Heart left ventricle (tissue), 16 donors: Measurements from ENCODE around the gene LTN1. TPM values are rescaled to one million over a fixed set of nuclear protein-coding genes. Genes with fewer than 3 reads are reported as not detected.

Experiments used
- ATAC-seq, 4 donors: fragments of 200-7000 bp; cut with Tn5 transposase; one replicate each; pipeline ENCODE4 v1.9.1; 2020 to 2022; ENCODE audit warnings: moderate library complexity in 4 of 4, mild to moderate bottlenecking in 3 of 4, moderate number of reproducible peaks in 1 of 4
- DNase-seq, 5 donors: peaks; one replicate each; pipeline ENCODE4 v3.0.0-alpha.2; 2020
- H3K27ac ChIP-seq, 12 donors: fragments of 200-600 bp; sonication (generic) in 4 of 12; one replicate each; pipeline versions ENCODE4 v1.5.0 to v1.8.0; 2016 to 2022; ENCODE audit warnings: mild to moderate bottlenecking in 2 of 12
- H3K27me3 ChIP-seq, 9 donors: fragments of 200-600 bp; sonication (generic) in 2 of 9; one replicate each; pipeline versions ENCODE4 v1.5.1 to v1.8.0; 2016 to 2022; ENCODE audit warnings: mild to moderate bottlenecking in 3 of 9
- H3K36me3 ChIP-seq, 9 donors: fragments of 200-600 bp; sonication (generic) in 2 of 9; one replicate each; pipeline versions ENCODE4 v1.5.0 to v1.8.0; 2018 to 2022; ENCODE audit warnings: mild to moderate bottlenecking in 2 of 9
- H3K4me1 ChIP-seq, 12 donors: fragments of 200-600 bp; sonication (generic) in 4 of 12; one replicate each; pipeline versions ENCODE4 v1.5.0 to v1.8.0; 2016 to 2022; ENCODE audit warnings: mild to moderate bottlenecking in 3 of 12
- H3K4me3 ChIP-seq, 12 donors: fragments of 200-600 bp; sonication (generic) in 4 of 12; one replicate each; pipeline versions ENCODE4 v1.5.0 to v1.8.0; 2017 to 2022; ENCODE audit warnings: mild to moderate bottlenecking in 9 of 12, moderate library complexity in 4 of 12
- H3K9me3 ChIP-seq, 12 donors: fragments of 200-600 bp; sonication (generic) in 4 of 12; one replicate each; pipeline versions ENCODE4 v1.5.0 to v1.8.0; 2016 to 2022; ENCODE audit warnings: mild to moderate bottlenecking in 1 of 12
- POLR2A ChIP-seq, 2 donors: fragments of 450-650 bp; IDR thresholded peaks; one replicate each; pipeline ENCODE4 v1.6.1; 2017; ENCODE audit warnings: antibody characterized with exemption in 2 of 2, mild to moderate bottlenecking in 2 of 2, moderate library complexity in 2 of 2
- WGBS, 4 donors: extraction: QIAGEN DNeasy Blood & Tissue Kit in 2 of 4; methylation state at CpG; one replicate each; pipeline versions ENCODE4 v1.1.5 to v1.1.7; 2013 to 2018; 5-methylcytosine and 5-hydroxymethylcytosine counted together
- intact Hi-C, 10 donors: fragments of 100-400 bp; cut with DNase I; formaldehyde crosslinking; loops; one replicate each; pipeline versions ENCODE4 v1.11.1 to v1.14.2; 2022
- polyA plus RNA-seq, 2 donors: library from polyadenylated mRNA; stranded (reverse); fragments of 200-250 nt; gene quantifications; one replicate each; pipeline ENCODE4 v1.2.3, GENCODE V29; 2013
- total RNA-seq, 9 donors: library from RNA; depleted of rRNA in 2 of 9; stranded (reverse); fragments of >200 nt in 2 of 9; fragmentation: NEBNext Ultra II Directional in 3 of 9; extraction: Animal tissue kit (Norgen Biotek cat#: 25700) in 3 of 9; gene quantifications; one replicate each; pipeline versions ENCODE4 v1.1.0 to v1.2.4, GENCODE V29; 2016 to 2023
- TF ChIP-seq, protein P1 (sequence below), 12 donors: fragments of 200-600 bp; sonication (generic) in 4 of 12; IDR thresholded peaks; one replicate each; pipeline versions ENCODE4 v1.5.0 to v1.8.0; 2018 to 2022; ENCODE audit warnings: antibody characterized with exemption in 12 of 12, mild to moderate bottlenecking in 5 of 12
- donor health status: ischemic (EF 13 %, LVEDD 7.1; RV severe dilation, severe dysfunction).
- donor health status: healthy with polysubstance abuse.
- donor health status: DM: no; HTN: yes; CAD: no.
- donor health status: DM: no; HTN: no; CAD: no.
- donor health status: ischemic (EF 25% LVEDD 6.9; RV normal size, moderate dysfunction).
- donor health status: ischemic (EF 25% LVEDD 5.7; RV mildly dilated, moderate dysfunction).
- donor health status: healthy.
- donor health status: DM: yes; HTN: yes; CAD: no.
- donor health status: ischemic (EF 35%, LVEDD 5.7; RV mildly dilated, moderate dysfunction).
- donor health status: nonischemic (EF 11% LVEDD 7.7; RV severe dilation, severe dysfunction).
- donor health status: DM: yes; HTN: yes; CAD: no.
- donor health status: PGD.
- donor health status: ischemic (EF 29% LVEDD 5.4; RV normal size, mild dysfunction).
- donor health status: nonischemic (EF 23%, LVEDD 6.1; RV moderate dilation, normal function).

The LTN1 gene
- total and polyA plus RNA-seq, 11 donors, result 3.4 to 20.3 (median 15.5) TPM

DNA sequence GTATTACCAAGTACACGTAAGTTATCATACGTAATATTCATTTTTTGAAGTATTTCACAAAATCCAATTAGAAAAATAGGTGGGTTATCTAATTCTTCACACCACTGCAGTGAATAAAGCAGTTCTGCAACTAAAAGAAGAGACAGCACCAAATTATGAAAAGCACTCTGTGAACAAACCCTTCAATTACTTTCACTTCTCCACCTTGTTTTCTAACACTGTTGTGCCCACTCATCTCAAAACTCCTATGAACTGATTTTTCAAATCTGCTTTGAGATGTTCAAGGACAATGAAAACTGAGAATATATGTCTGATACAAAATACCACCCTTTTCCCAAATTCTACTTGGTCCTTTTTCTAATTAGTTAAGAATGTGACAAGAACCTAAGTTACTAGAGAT, 39.4 kb downstream of the LTN1 start:
- Histone ChIP-seq H3K36me3 (peaks cover 0 to 100% (median 85%) of the 10 kb centered on the region in 9 donors), H3K4me1 (no peaks in the 10 kb centered on the region), H3K9me3 (no peaks in the 10 kb centered on the region), H3K4me3 (no peak overlapping the region), H3K27ac (no peak overlapping the region), H3K27me3 (no peaks in the 10 kb centered on the region)
- ATAC-seq, result no peak
- 96 to 98% (median 97%) methylated on average over 2 of the region's 2 CpGs for WGBS, 4 donors
- intact Hi-C loops, result loop anchor here in 1 of 10 donors (10.0 kb wide), 1 partner anchor 1468 kb away; no protein-coding TSS in a partner anchor
- no peak for TF ChIP-seq POLR2A (IDR thresholded peaks at IDR 0.05)
- TF ChIP-seq, protein P1, sequence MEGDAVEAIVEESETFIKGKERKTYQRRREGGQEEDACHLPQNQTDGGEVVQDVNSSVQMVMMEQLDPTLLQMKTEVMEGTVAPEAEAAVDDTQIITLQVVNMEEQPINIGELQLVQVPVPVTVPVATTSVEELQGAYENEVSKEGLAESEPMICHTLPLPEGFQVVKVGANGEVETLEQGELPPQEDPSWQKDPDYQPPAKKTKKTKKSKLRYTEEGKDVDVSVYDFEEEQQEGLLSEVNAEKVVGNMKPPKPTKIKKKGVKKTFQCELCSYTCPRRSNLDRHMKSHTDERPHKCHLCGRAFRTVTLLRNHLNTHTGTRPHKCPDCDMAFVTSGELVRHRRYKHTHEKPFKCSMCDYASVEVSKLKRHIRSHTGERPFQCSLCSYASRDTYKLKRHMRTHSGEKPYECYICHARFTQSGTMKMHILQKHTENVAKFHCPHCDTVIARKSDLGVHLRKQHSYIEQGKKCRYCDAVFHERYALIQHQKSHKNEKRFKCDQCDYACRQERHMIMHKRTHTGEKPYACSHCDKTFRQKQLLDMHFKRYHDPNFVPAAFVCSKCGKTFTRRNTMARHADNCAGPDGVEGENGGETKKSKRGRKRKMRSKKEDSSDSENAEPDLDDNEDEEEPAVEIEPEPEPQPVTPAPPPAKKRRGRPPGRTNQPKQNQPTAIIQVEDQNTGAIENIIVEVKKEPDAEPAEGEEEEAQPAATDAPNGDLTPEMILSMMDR (IDR thresholded peaks at IDR 0.05), result no peak
- DNase-seq, result no peak

GRCh38 chr21:28952686-28953085, 40.0 kb downstream of the LTN1 start:
- DNase-seq, result no peak
- WGBS, 4 donors, result 95 to 100% (median 99%) methylated on average over 1 of the region's 1 CpG
- Histone ChIP-seq H3K4me3 (no peak overlapping the region), H3K9me3 (no peaks in the 10 kb centered on the region), H3K27me3 (no peaks in the 10 kb centered on the region), H3K36me3 (peaks cover 0 to 97% (median 80%) of the 10 kb centered on the region in 9 donors), H3K4me1 (no peaks in the 10 kb centered on the region), H3K27ac (no peak overlapping the region)
- no peak for ATAC-seq
- no peak for TF ChIP-seq POLR2A (IDR thresholded peaks at IDR 0.05)
- TF ChIP-seq, protein P1 (IDR thresholded peaks at IDR 0.05), result no peak
- intact Hi-C loops, result loop anchor here in 1 of 10 donors (10.0 kb wide), 1 partner anchor 1468 kb away; no protein-coding TSS in a partner anchor

DNA sequence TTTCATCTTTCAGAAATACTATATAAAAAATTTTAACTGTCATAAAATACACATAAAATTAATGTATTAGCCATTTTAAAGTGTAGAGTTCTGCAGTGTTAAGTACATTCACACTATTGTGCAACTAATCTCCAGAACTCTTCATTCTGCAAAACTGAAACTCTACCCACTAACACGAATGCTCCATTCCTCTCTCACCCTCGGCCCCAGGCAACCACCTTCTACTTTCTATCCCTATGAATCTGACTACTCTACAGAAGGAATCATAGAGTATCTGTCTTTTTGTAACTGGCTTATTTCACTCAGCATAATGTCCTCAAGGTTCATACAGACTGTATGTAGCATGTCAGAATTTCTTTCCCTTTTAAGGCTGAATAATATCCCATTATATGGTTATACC, 43.4 kb downstream of the LTN1 start:
- H3K4me3 ChIP-seq, result no peak overlapping the region
- intact Hi-C loops, result loop anchor here in 2 of 10 donors (10.0 kb wide), 3 partner anchors 95 to 605 kb away; no protein-coding TSS in a partner anchor
- WGBS, 4 donors, result 81 to 94% (median 94%) methylated on average over 2 of the region's 2 CpGs
- ATAC-seq, result no peak
- no peaks in the 10 kb centered on the region for H3K9me3 ChIP-seq
- H3K36me3 ChIP-seq, result peaks cover 0 to 97% (median 86%) of the 10 kb centered on the region in 9 donors
- no peak overlapping the region for H3K27ac ChIP-seq
- H3K27me3 ChIP-seq, result no peaks in the 10 kb centered on the region
- no peaks in the 10 kb centered on the region for H3K4me1 ChIP-seq
- no peak for DNase-seq
- TF ChIP-seq, protein P1 (IDR thresholded peaks at IDR 0.05), result no peak
- no peak for TF ChIP-seq POLR2A (IDR thresholded peaks at IDR 0.05)

- no peaks in the 10 kb centered on the region for H3K27me3 ChIP-seq
- intact Hi-C loops, result loop anchor here in 3 of 10 donors (5.0 to 10.0 kb wide), 4 partner anchors 101 to 599 kb away; no protein-coding TSS in a partner anchor
- H3K4me3 ChIP-seq, result no peak overlapping the region
- no peak overlapping the region for H3K27ac ChIP-seq
- peaks cover 0 to 93% (median 84%) of the 10 kb centered on the region in 9 donors for H3K36me3 ChIP-seq
- DNase-seq, result no peak
- no peak for ATAC-seq
- no peaks in the 10 kb centered on the region for H3K9me3 ChIP-seq
- TF ChIP-seq, protein P1 (IDR thresholded peaks at IDR 0.05), result no peak
- no peak for TF ChIP-seq POLR2A (IDR thresholded peaks at IDR 0.05)
- peaks cover 0 to 5% (median 0%) of the 10 kb centered on the region in 12 donors for H3K4me1 ChIP-seq
Observed at GRCh38 chr21:28944296-28944695, 48.4 kb downstream of the LTN1 start.
